Measurements from ENCODE around the gene SYNPO2. TPM values are rescaled to one million over a fixed set of nuclear protein-coding genes. Genes with fewer than 3 reads are reported as not detected.

The SYNPO2 gene
- total and polyA plus RNA-seq, 3 experiments from 2014 or later = 0.16 to 0.22 (median 0.21) TPM

- Mint-ChIP-seq H3K4me1 (no peaks in the 10 kb centered on the region), H3K4me3 (no peak overlapping the region), H3K27ac (no peak overlapping the region), H3K9me3 (no peaks in the 10 kb centered on the region), H3K27me3 (peaks cover 10 to 18% of the 10 kb centered on the region in 2 donors), H3K36me3 (no peaks in the 10 kb centered on the region)
- Histone ChIP-seq H3K4me3 (ENCODE audit: low read length) (no peak overlapping the region), H3K9me3 (ENCODE audit: low read length) (no peaks in the 10 kb centered on the region), H3K27me3 (ENCODE audit: insufficient read depth, low read length, poor library complexity, severe bottlenecking) (peaks cover 3% of the 10 kb centered on the region), H3K4me1 (ENCODE audit: insufficient read depth, low read length) (no peaks in the 10 kb centered on the region), H3K27ac (ENCODE audit: low read depth, low read length) (no peak overlapping the region), H3K36me3 (ENCODE audit: insufficient read depth, low read length) (no peaks in the 10 kb centered on the region)
- CTCF ChIA-PET = no interaction called here
- POLR2A ChIA-PET = interaction anchor here (0.6 kb wide), 1 partner anchor 644 kb away, joined by 3 read pairs; no protein-coding TSS in a partner anchor
- DNase-seq = no peak
Observed at GRCh38 chr4:118921786-118922185, 33.1 kb downstream of the SYNPO2 start.

DNA sequence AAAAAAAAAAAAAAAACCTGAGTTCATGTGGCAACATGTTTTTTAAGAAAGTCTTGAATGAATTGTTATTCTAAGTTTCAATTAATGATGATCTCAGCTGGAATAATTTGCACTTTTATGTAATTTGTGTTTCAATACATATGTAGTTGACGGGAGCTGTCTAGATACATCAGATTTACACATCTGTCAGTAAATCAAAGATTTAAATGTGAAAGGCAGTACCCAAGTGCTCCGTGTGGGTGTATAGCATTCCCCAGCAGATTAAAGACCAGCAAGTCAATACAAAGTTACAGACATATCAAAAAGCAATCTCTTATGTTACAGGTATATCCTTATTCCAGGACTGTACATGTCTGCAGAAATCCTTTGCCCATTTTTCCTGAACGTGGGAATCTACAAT, 35.2 kb downstream of the SYNPO2 start:
- Mint-ChIP-seq H3K4me3 (no peak overlapping the region), H3K36me3 (no peaks in the 10 kb centered on the region), H3K27me3 (peaks cover 7 to 22% of the 10 kb centered on the region in 2 donors), H3K9me3 (no peaks in the 10 kb centered on the region), H3K27ac (no peak overlapping the region), H3K4me1 (no peaks in the 10 kb centered on the region)
- Histone ChIP-seq H3K9me3 (ENCODE audit: low read length) (no peaks in the 10 kb centered on the region), H3K27me3 (ENCODE audit: insufficient read depth, low read length, poor library complexity, severe bottlenecking) (no peaks in the 10 kb centered on the region), H3K27ac (ENCODE audit: low read depth, low read length) (no peak overlapping the region), H3K4me3 (ENCODE audit: low read length) (no peak overlapping the region), H3K4me1 (ENCODE audit: insufficient read depth, low read length) (no peaks in the 10 kb centered on the region), H3K36me3 (ENCODE audit: insufficient read depth, low read length) (no peaks in the 10 kb centered on the region)
- CTCF ChIA-PET = no interaction called here
- POLR2A ChIA-PET = no interaction called here
- no peak for DNase-seq

GRCh38 chr4:118927974-118928373, 39.3 kb downstream of the SYNPO2 start:
- CTCF ChIA-PET = no interaction called here
- no peaks in the 10 kb centered on the region for H3K36me3 Mint-ChIP-seq
- Histone ChIP-seq H3K4me3 (ENCODE audit: low read length) (no peak overlapping the region), H3K27ac (ENCODE audit: low read depth, low read length) (no peak overlapping the region), H3K4me1 (ENCODE audit: insufficient read depth, low read length) (no peaks in the 10 kb centered on the region), H3K9me3 (ENCODE audit: low read length) (no peaks in the 10 kb centered on the region), H3K36me3 (ENCODE audit: insufficient read depth, low read length) (no peaks in the 10 kb centered on the region), H3K27me3 (ENCODE audit: insufficient read depth, low read length, poor library complexity, severe bottlenecking) (no peaks in the 10 kb centered on the region)
- DNase-seq = no peak
- no peaks in the 10 kb centered on the region for H3K9me3 Mint-ChIP-seq
- POLR2A ChIA-PET = no interaction called here
- peaks cover 3 to 9% of the 10 kb centered on the region in 2 donors for H3K27me3 Mint-ChIP-seq
- no peak overlapping the region for H3K27ac Mint-ChIP-seq
- H3K4me3 Mint-ChIP-seq = no peak overlapping the region
- H3K4me1 Mint-ChIP-seq = no peaks in the 10 kb centered on the region

DNA sequence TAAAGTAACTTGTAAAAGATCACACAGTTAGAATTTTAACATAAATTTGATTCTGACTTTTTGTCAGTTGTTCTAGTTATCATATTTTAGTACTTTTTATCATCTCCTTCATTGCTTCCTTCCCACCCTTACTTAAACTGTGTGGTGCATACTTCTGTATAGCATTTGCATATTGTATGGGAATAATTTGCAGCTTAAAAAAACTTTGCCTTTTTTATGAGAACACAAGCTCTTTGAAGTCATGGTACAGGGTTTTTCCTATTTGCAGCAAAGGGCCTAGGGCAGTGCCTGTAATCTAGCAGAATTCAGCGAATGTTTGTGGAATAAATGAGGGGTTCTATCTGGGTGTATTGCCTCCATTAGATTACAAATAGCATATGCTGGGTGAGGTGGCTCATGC, 41.6 kb downstream of the SYNPO2 start:
- ChIA-PET CTCF (interaction anchor here (1.6 kb wide), 1 partner anchor 10 kb away, joined by 3 read pairs; no protein-coding TSS in a partner anchor), POLR2A (no interaction called here)
- H3K27ac ChIP-seq (ENCODE audit: low read depth, low read length) = no peak overlapping the region
- H3K27me3 ChIP-seq (ENCODE audit: insufficient read depth, low read length, poor library complexity, severe bottlenecking) = no peaks in the 10 kb centered on the region
- no peaks in the 10 kb centered on the region for H3K36me3 Mint-ChIP-seq
- H3K27ac Mint-ChIP-seq = no peak overlapping the region
- no peak overlapping the region for H3K4me3 Mint-ChIP-seq
- H3K4me1 ChIP-seq (ENCODE audit: insufficient read depth, low read length) = no peaks in the 10 kb centered on the region
- no peaks in the 10 kb centered on the region for H3K9me3 Mint-ChIP-seq
- H3K9me3 ChIP-seq (ENCODE audit: low read length) = no peaks in the 10 kb centered on the region
- DNase-seq = no peak
- H3K4me1 Mint-ChIP-seq = no peaks in the 10 kb centered on the region
- no peaks in the 10 kb centered on the region for H3K36me3 ChIP-seq (ENCODE audit: insufficient read depth, low read length)
- no peak overlapping the region for H3K4me3 ChIP-seq (ENCODE audit: low read length)
- H3K27me3 Mint-ChIP-seq = peaks cover 3 to 13% of the 10 kb centered on the region in 2 donors

GRCh38 chr4:118931786-118932185, 43.1 kb downstream of the SYNPO2 start:
- CTCF ChIA-PET = interaction anchor here (1.6 kb wide), 1 partner anchor 8 kb away, joined by 3 read pairs; no protein-coding TSS in a partner anchor
- no peaks in the 10 kb centered on the region for H3K36me3 ChIP-seq (ENCODE audit: insufficient read depth, low read length)
- peaks cover 3 to 13% of the 10 kb centered on the region in 2 donors for H3K27me3 Mint-ChIP-seq
- no peak for DNase-seq
- POLR2A ChIA-PET = no interaction called here
- no peaks in the 10 kb centered on the region for H3K4me1 Mint-ChIP-seq
- no peaks in the 10 kb centered on the region for H3K9me3 ChIP-seq (ENCODE audit: low read length)
- no peaks in the 10 kb centered on the region for H3K36me3 Mint-ChIP-seq
- H3K4me3 ChIP-seq (ENCODE audit: low read length) = no peak overlapping the region
- no peaks in the 10 kb centered on the region for H3K9me3 Mint-ChIP-seq
- no peak overlapping the region for H3K27ac Mint-ChIP-seq
- H3K27me3 ChIP-seq (ENCODE audit: insufficient read depth, low read length, poor library complexity, severe bottlenecking) = no peaks in the 10 kb centered on the region
- no peak overlapping the region for H3K4me3 Mint-ChIP-seq
- no peak overlapping the region for H3K27ac ChIP-seq (ENCODE audit: low read depth, low read length)
- no peaks in the 10 kb centered on the region for H3K4me1 ChIP-seq (ENCODE audit: insufficient read depth, low read length)

DNA sequence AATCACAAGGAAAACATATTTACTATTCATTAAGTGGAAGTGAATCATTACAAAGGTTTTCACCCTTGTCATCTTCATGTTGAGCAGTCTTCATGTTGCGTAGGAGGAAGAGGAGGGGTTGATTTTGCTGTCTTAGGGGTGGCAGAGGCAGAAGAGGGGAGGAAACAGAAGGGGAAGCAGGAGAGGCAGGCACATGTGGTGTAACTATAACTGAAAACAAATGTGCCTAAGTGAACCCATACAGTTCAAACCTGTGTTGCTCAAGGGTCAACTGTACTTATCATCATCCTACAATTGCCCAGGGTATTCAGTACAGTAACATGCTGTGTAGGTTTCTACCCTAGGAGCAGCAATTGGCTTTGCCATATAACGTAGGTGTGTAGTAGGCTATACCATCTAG, 47.2 kb downstream of the SYNPO2 start:
- no peaks in the 10 kb centered on the region for H3K36me3 ChIP-seq (ENCODE audit: insufficient read depth, low read length)
- no peaks in the 10 kb centered on the region for H3K4me1 ChIP-seq (ENCODE audit: insufficient read depth, low read length)
- ChIA-PET POLR2A (no interaction called here), CTCF (no interaction called here)
- Mint-ChIP-seq H3K27me3 (peaks cover 1 to 9% of the 10 kb centered on the region in 2 donors), H3K4me3 (no peak overlapping the region), H3K9me3 (no peaks in the 10 kb centered on the region), H3K4me1 (no peaks in the 10 kb centered on the region), H3K36me3 (no peaks in the 10 kb centered on the region), H3K27ac (no peak overlapping the region)
- DNase-seq = no peak
- no peak overlapping the region for H3K4me3 ChIP-seq (ENCODE audit: low read length)
- H3K27ac ChIP-seq (ENCODE audit: low read depth, low read length) = no peak overlapping the region
- H3K9me3 ChIP-seq (ENCODE audit: low read length) = no peaks in the 10 kb centered on the region
- H3K27me3 ChIP-seq (ENCODE audit: insufficient read depth, low read length, poor library complexity, severe bottlenecking) = no peaks in the 10 kb centered on the region

- no peaks in the 10 kb centered on the region for H3K9me3 ChIP-seq (ENCODE audit: low read length)
- no peaks in the 10 kb centered on the region for H3K36me3 Mint-ChIP-seq
- DNase-seq = no peak
- no peaks in the 10 kb centered on the region for H3K27me3 ChIP-seq (ENCODE audit: insufficient read depth, low read length, poor library complexity, severe bottlenecking)
- H3K27ac Mint-ChIP-seq = no peak overlapping the region
- POLR2A ChIA-PET = no interaction called here
- H3K4me1 Mint-ChIP-seq = no peaks in the 10 kb centered on the region
- H3K27ac ChIP-seq (ENCODE audit: low read depth, low read length) = no peak overlapping the region
- H3K27me3 Mint-ChIP-seq = peaks cover 4 to 15% of the 10 kb centered on the region in 2 donors
- H3K4me3 ChIP-seq (ENCODE audit: low read length) = no peak overlapping the region
- no peaks in the 10 kb centered on the region for H3K4me1 ChIP-seq (ENCODE audit: insufficient read depth, low read length)
- CTCF ChIA-PET = no interaction called here
- no peaks in the 10 kb centered on the region for H3K9me3 Mint-ChIP-seq
- no peak overlapping the region for H3K4me3 Mint-ChIP-seq
- H3K36me3 ChIP-seq (ENCODE audit: insufficient read depth, low read length) = no peaks in the 10 kb centered on the region
Observed at GRCh38 chr4:118936406-118936805, 47.8 kb downstream of the SYNPO2 start.

- POLR2A ChIA-PET = no interaction called here
- DNase-seq = no peak
- CTCF ChIA-PET = interaction anchor here (0.7 to 0.9 kb wide), 2 partner anchors 8 to 146 kb away, joined by 3 read pairs; no protein-coding TSS in a partner anchor
- no peaks in the 10 kb centered on the region for H3K36me3 Mint-ChIP-seq
- H3K27ac ChIP-seq (ENCODE audit: low read depth, low read length) = no peak overlapping the region
- H3K27ac Mint-ChIP-seq = no peak overlapping the region
- H3K4me1 Mint-ChIP-seq = no peaks in the 10 kb centered on the region
- no peaks in the 10 kb centered on the region for H3K9me3 ChIP-seq (ENCODE audit: low read length)
- no peak overlapping the region for H3K4me3 ChIP-seq (ENCODE audit: low read length)
- no peaks in the 10 kb centered on the region for H3K36me3 ChIP-seq (ENCODE audit: insufficient read depth, low read length)
- peaks cover 4 to 19% of the 10 kb centered on the region in 2 donors for H3K27me3 Mint-ChIP-seq
- no peak overlapping the region for H3K4me3 Mint-ChIP-seq
- H3K27me3 ChIP-seq (ENCODE audit: insufficient read depth, low read length, poor library complexity, severe bottlenecking) = peaks cover 4% of the 10 kb centered on the region
- no peaks in the 10 kb centered on the region for H3K4me1 ChIP-seq (ENCODE audit: insufficient read depth, low read length)
- no peaks in the 10 kb centered on the region for H3K9me3 Mint-ChIP-seq
Observed at GRCh38 chr4:118939169-118939783, 50.6 kb downstream of the SYNPO2 start.

Data from CD8-positive, alpha-beta memory T cell (primary cell).